Measurements from ENCODE around the gene PPP1R36. TPM values are rescaled to one million over a fixed set of nuclear protein-coding genes. Genes with fewer than 3 reads are reported as not detected.
"Not testable (repeated sequence)": the region's sequence is repeated elsewhere in the genome, so short reads cannot be mapped to it uniquely, and the experiment has no call there.

Gene PPP1R36
- total RNA-seq, 1 donor from 2014 or later, result not detected

DNA sequence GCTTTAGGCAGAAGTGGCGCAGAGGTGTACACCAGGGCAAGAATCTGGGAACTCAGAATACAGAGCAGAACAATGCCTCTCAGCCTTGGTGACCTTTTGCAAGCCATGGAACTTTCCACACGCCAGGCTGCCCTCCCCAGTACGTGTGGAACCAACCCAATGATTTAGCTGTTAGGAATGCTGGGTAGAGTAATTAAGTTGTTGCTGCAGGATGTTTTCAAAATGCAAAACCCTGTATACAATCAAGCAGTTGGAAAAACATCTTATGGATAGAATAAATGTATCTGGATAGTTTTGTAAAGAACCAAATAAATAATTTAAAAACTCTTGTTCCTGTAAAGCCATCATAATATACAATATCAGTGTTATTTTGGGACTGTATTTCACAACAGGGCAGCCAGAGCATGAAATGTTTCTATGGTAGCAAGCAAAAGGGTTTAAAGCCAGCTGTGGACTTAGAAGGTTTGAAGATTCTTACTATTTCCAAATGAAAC is 19.4 kb downstream of the PPP1R36 start:
- CTCF ChIA-PET, result no interaction called here
- H3K27ac Mint-ChIP-seq, result no peak overlapping the region
- H3K9me3 Mint-ChIP-seq, result no peaks in the 10 kb centered on the region
- intact Hi-C loops (cut with micrococcal nuclease), result no loop called here
- ATAC-seq (ENCODE audit: low read depth), result no peak
- TF ChIP-seq, protein P1, sequence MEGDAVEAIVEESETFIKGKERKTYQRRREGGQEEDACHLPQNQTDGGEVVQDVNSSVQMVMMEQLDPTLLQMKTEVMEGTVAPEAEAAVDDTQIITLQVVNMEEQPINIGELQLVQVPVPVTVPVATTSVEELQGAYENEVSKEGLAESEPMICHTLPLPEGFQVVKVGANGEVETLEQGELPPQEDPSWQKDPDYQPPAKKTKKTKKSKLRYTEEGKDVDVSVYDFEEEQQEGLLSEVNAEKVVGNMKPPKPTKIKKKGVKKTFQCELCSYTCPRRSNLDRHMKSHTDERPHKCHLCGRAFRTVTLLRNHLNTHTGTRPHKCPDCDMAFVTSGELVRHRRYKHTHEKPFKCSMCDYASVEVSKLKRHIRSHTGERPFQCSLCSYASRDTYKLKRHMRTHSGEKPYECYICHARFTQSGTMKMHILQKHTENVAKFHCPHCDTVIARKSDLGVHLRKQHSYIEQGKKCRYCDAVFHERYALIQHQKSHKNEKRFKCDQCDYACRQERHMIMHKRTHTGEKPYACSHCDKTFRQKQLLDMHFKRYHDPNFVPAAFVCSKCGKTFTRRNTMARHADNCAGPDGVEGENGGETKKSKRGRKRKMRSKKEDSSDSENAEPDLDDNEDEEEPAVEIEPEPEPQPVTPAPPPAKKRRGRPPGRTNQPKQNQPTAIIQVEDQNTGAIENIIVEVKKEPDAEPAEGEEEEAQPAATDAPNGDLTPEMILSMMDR (IDR thresholded peaks at IDR 0.05), result no peak
- no peaks in the 10 kb centered on the region for H3K4me1 Mint-ChIP-seq
- no peak for DNase-seq
- POLR2A ChIA-PET, result no interaction called here
- no peaks in the 10 kb centered on the region for H3K36me3 Mint-ChIP-seq (ENCODE audit: low read depth)
- H3K27me3 Mint-ChIP-seq, result peaks cover 6% of the 10 kb centered on the region
- H3K4me3 Mint-ChIP-seq, result no peak overlapping the region

DNA sequence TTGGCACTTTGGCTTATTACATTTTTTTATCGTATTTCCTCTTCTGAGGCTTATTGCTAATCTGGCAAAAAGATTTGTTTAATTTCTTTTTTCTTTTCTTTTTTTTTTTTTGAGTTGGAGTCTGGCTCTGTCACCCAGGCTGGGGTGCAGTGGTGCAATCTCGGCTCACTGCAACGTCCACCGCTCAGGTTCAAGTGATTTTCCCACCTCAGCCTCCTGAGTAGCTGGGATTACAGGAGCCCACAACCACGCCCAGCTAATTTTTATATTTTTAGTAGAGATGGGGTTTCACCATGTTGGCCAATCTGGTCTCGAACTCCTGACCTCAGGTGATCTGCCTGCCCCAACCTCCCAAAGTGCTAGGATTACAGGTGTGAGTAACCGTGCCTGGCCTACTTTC is 19.9 kb downstream of the PPP1R36 start:
- H3K36me3 Mint-ChIP-seq (ENCODE audit: low read depth); H3K9me3 Mint-ChIP-seq; intact Hi-C loops (cut with micrococcal nuclease); DNase-seq; POLR2A ChIA-PET; CTCF ChIA-PET; ATAC-seq (ENCODE audit: low read depth); H3K4me3 Mint-ChIP-seq; H3K27me3 Mint-ChIP-seq; H3K4me1 Mint-ChIP-seq; H3K27ac Mint-ChIP-seq: not testable (repeated sequence)

DNA sequence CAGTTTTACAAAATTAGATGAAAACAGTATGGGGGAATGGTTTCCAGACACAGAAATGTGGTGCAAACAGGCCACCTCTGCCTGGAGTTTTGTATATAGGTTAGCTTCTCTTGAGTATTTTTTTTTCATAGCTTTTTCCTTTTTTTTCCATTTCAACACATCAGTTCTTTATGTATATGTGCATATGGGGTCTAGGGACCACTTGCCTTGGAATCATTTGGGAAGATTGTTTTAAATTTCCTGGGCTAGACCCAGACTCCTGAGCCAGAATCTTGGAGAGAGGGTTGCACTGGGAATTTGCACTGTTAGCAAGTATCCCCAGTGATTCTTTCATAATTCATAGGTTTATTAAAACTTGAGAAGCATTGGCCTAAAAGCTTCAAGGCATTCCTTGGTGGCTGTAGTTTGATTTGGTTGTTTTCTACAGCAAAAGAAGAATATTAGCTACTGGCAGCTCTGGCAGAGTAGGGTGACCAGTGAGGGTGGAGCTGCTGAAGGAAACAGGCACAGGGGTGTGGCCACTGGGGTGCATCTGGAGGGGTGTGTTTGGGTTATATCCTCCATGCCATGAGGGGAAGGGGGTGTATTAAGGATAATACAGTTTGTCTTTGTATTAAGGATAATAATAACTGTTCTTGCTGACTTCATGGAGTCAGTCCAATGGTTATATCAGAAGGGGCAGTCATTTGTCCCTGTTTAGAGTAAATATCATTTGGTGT is 22.8 kb downstream of the PPP1R36 start:
- no peak for ATAC-seq (ENCODE audit: low read depth)
- Mint-ChIP-seq H3K9me3 (no peaks in the 10 kb centered on the region), H3K27me3 (peaks cover 2% of the 10 kb centered on the region), H3K36me3 (ENCODE audit: low read depth) (no peaks in the 10 kb centered on the region), H3K27ac (no peak overlapping the region), H3K4me3 (no peak overlapping the region), H3K4me1 (no peaks in the 10 kb centered on the region)
- POLR2A ChIA-PET, result no interaction called here
- TF ChIP-seq, protein P1 (IDR thresholded peaks at IDR 0.05), result no peak
- DNase-seq, result no peak
- intact Hi-C loops (cut with micrococcal nuclease), result no loop called here
- CTCF ChIA-PET, result no interaction called here

DNA sequence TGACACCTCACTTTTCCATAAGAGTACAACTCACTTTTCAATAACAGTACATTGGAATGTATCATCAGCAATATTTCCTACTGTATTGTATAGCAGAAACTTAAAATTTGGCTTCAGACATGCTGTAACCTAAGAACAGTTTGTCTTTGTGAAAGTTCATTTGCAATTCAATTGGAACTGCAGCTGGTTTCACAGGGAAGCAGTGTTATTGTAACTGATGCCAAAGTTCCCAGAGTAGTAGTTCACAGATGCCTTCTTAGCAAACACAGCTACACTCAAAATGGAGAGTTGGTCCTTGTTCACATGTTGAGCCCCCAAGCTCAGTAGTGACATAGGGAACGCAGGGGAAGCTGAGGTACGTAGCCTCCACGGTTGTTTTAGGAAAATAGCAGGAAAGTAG is 23.3 kb downstream of the PPP1R36 start:
- H3K4me3 Mint-ChIP-seq, result no peak overlapping the region

DNA sequence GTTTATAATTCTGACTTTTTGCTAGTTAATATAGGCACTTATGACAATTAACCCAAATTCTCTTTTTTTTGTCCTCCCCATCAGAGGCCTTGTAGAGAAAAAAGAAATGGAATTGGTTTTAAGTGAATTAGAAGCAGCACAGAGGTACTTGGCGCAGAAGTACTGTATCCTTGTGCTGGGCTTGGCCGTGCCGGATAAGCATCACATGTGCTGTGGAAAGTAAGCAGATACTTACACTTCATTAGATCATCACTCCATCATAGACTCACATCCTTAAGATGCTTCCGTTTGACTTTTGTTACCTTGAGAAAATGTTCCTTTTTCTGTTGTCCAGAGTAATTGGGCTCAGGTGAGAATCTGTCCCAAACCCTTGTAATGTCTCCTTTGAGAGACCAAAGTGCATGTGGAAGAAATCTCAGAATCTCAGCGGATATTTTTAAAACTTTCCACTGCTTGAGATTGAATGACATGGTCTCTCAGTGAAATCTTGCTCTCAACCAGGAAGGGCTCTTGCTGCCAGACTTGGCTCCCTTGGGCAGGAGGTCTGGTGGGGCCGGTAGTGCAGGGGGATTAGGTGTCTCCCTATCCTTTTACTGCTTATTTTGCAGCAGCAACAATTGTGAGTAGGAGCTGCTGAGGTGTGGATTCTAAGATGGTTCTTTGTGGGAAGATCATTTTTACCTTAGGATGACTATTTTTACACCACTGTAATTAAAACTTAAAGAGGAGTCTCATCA is 24.8 kb downstream of the PPP1R36 start:
- no peaks in the 10 kb centered on the region for H3K9me3 Mint-ChIP-seq
- ChIA-PET CTCF (no interaction called here), POLR2A (no interaction called here)
- TF ChIP-seq, protein P1 (IDR thresholded peaks at IDR 0.05), result no peak
- H3K27me3 Mint-ChIP-seq, result no peaks in the 10 kb centered on the region
- intact Hi-C loops (cut with micrococcal nuclease), result no loop called here
- H3K27ac Mint-ChIP-seq, result no peak overlapping the region
- DNase-seq (no peak), ATAC-seq (ENCODE audit: low read depth) (no peak)
- H3K4me3 Mint-ChIP-seq, result no peak overlapping the region
- H3K36me3 Mint-ChIP-seq (ENCODE audit: low read depth), result no peaks in the 10 kb centered on the region
- no peaks in the 10 kb centered on the region for H3K4me1 Mint-ChIP-seq

More for the DNA sequence above, 23.3 kb downstream of the PPP1R36 start:
- no peak overlapping the region for H3K27ac Mint-ChIP-seq
- ATAC-seq (ENCODE audit: low read depth) (no peak), DNase-seq (no peak)
- CTCF ChIA-PET, result no interaction called here
- intact Hi-C loops (cut with micrococcal nuclease), result no loop called here
- POLR2A ChIA-PET, result no interaction called here
- no peaks in the 10 kb centered on the region for H3K9me3 Mint-ChIP-seq
- peaks cover 2% of the 10 kb centered on the region for H3K27me3 Mint-ChIP-seq
- no peaks in the 10 kb centered on the region for H3K36me3 Mint-ChIP-seq (ENCODE audit: low read depth)
- TF ChIP-seq, protein P1 (IDR thresholded peaks at IDR 0.05), result no peak
- no peaks in the 10 kb centered on the region for H3K4me1 Mint-ChIP-seq

Data from activated B cell treated with CpG ODN at 0.5 μM for 24 hours (primary cell).